ENCODE results near the gene TCHP. TPM values are rescaled to one million over a fixed set of nuclear protein-coding genes. Genes with fewer than 3 reads are reported as not detected.

The TCHP gene
- total RNA-seq, 2 donors from 2014 or later = 18.9 to 26.3 TPM

DNA sequence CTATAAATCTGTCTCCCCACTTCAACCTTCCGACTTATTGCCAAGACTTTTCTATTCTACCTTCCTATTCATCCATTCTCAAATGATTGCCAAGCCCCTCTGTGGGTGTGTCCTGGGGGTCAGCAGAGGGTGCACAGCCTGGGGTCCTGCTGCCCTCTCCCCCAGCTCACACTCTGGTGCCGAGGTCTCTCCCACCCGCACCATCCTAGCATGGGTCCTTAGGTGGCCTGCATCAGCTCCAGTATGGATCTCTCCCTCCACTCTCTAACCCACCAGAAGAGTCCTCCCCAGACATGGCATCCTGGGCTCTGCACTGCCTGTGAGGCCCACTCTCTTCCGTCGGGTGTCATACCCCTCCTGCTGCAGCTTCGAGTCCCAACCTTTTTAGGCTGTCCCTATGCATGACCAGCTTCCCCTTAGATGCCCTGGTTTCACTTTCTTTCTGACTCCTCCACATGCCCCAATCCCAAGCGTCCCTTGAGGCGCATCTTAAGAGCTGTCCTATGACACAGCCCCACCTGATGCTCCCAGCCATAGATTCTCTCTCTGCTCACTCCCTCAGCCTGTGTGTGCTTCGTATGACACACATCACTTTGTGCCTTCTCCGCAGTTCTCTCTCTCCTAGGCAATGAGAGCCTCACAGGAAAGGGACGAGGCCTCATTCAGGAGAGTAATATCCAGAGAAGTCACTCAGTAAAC lies 52.2 kb downstream of the TCHP start:
- Histone ChIP-seq H3K4me3 (no peak overlapping the region), H3K27ac (no peak overlapping the region), H3K27me3 (replicated peaks; ENCODE audit: insufficient read depth) (no peaks in the 10 kb centered on the region), H3K36me3 (peaks cover 0 to 6% of the 10 kb centered on the region in 2 donors), H3K4me1 (replicated peaks) (no peaks in the 10 kb centered on the region), H3K9me3 (no peaks in the 10 kb centered on the region)
- WGBS = 86% methylated on average over 11 of the region's 11 CpGs
- intact Hi-C loops (cut with DNase I) = loop anchor here (5.0 kb wide), 1 partner anchor 45 kb away; the partner anchor contains the start of genes ANKRD13A and GIT2
- no peak for DNase-seq (ENCODE audit: low spot score)
- TF ChIP-seq POLR2A (IDR thresholded peaks at IDR 0.05) (no peak), POLR2AphosphoS5 (IDR thresholded peaks at IDR 0.05) (no peak), CTCF (IDR thresholded peaks at IDR 0.05) (no peak)

DNA sequence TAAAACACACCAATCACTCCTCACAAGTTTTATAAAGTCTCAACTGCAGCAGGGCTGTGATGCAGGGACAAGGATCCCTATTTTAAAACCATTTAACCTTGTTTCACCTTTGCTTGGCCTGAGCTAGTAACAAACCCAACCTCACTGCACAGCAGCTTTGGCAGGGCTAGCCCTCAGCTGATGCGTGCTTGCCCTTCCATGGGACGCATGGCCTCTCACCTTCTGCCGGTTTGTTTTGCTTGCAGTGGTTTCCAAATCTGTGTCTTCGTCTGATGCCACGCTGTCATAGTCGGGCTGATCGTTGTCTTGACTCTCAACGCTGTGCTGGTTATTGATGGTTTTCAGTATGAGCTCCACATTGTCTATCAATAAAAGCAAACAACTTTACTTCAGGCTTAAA lies 52.8 kb downstream of the TCHP start:
- intact Hi-C loops (cut with DNase I) = loop anchor here (5.0 kb wide), 1 partner anchor 44 kb away; the partner anchor contains the start of genes ANKRD13A and GIT2
- Histone ChIP-seq H3K27ac (no peak overlapping the region), H3K27me3 (replicated peaks; ENCODE audit: insufficient read depth) (no peaks in the 10 kb centered on the region), H3K9me3 (no peaks in the 10 kb centered on the region), H3K4me1 (replicated peaks) (no peaks in the 10 kb centered on the region), H3K4me3 (no peak overlapping the region), H3K36me3 (peaks cover 0 to 6% of the 10 kb centered on the region in 2 donors)
- DNase-seq (ENCODE audit: low spot score) = no peak
- TF ChIP-seq CTCF (IDR thresholded peaks at IDR 0.05) (no peak), POLR2A (IDR thresholded peaks at IDR 0.05) (no peak), POLR2AphosphoS5 (IDR thresholded peaks at IDR 0.05) (no peak)
- WGBS = 87% methylated on average over 8 of the region's 8 CpGs

- no peak overlapping the region for H3K27ac ChIP-seq
- H3K4me3 ChIP-seq = no peak overlapping the region
- TF ChIP-seq POLR2A (IDR thresholded peaks at IDR 0.05) = no peak
- no peak for TF ChIP-seq POLR2AphosphoS5 (IDR thresholded peaks at IDR 0.05)
- TF ChIP-seq CTCF (IDR thresholded peaks at IDR 0.05) = no peak
- 89% methylated on average over 5 of the region's 5 CpGs for WGBS
- intact Hi-C loops (cut with DNase I) = loop anchor here (5.0 kb wide), 1 partner anchor 44 kb away; the partner anchor contains the start of genes ANKRD13A and GIT2
- no peak for DNase-seq (ENCODE audit: low spot score)
- no peaks in the 10 kb centered on the region for H3K9me3 ChIP-seq
- peaks cover 0 to 6% of the 10 kb centered on the region in 2 donors for H3K36me3 ChIP-seq
- no peaks in the 10 kb centered on the region for H3K4me1 ChIP-seq (replicated peaks)
- H3K27me3 ChIP-seq (replicated peaks; ENCODE audit: insufficient read depth) = no peaks in the 10 kb centered on the region
These were observed 53.6 kb downstream of the TCHP start for GRCh38 chr12:109953656-109954055.

DNA sequence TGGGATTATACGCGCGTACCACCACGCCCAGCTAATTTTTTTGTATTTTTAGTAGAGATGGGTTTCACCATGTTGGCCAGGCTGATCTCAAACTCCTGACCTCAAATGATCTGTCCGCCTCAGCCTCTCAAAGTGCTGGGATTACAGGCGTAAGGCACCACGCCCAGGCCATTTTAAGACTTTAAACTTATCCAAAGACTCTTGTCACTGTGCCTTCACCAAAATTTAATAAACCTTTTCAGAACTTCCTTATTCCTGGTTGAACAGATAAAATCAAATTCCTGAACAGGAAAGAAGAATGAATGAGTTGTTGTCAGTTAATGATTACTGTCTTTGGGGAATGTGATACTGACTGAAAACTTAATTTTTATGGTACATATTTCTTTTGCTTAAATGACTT lies 58.3 kb downstream of the TCHP start:
- TF ChIP-seq CTCF (IDR thresholded peaks at IDR 0.05) (no peak), POLR2A (IDR thresholded peaks at IDR 0.05) (no peak), POLR2AphosphoS5 (IDR thresholded peaks at IDR 0.05) (no peak)
- Histone ChIP-seq H3K9me3 (no peaks in the 10 kb centered on the region), H3K27me3 (replicated peaks; ENCODE audit: insufficient read depth) (no peaks in the 10 kb centered on the region), H3K27ac (no peak overlapping the region), H3K4me1 (replicated peaks) (no peaks in the 10 kb centered on the region), H3K36me3 (peaks cover 0 to 5% of the 10 kb centered on the region in 2 donors), H3K4me3 (no peak overlapping the region)
- WGBS = 92% methylated on average over 7 of the region's 7 CpGs
- no peak for DNase-seq (ENCODE audit: low spot score)
- intact Hi-C loops (cut with DNase I) = no loop called here
